ENCODE data around the gene CIB2. TPM values are rescaled to one million over a fixed set of nuclear protein-coding genes. Genes with fewer than 3 reads are reported as not detected.

The CIB2 gene
- total and polyA plus RNA-seq, 9 donors = 1.7 to 12.4 (median 8.8) TPM

DNA sequence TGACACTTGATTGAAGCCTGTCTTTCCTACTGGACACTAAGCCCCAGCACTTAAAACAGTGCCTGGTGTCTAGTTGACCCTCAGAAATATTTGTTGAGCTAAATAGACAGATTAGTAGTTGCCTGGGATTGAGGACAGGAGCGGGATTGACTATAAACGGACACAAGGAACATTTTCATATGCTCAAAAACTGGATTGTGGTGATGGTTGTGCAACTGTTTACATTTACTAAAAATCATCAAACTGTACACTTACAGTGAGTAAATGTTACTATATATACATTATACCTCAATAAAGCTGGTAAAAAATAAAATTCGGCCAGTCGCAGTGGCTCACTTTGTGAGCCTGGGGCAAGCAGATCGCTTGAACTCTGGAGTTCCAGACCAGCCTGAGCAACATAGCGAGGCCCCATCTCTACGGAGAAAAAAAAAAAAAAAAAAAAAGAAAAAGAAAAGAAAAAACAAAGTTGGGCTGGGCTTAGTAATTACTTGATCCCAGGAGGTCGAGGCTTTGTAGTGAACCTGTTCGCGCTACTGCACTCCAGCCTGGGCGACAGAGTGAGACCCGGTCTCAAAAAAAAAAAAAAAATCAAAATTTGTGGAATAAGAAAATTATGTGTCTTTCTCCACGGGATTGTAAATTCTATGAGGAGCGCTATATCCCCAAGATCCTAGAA is 17.3 kb upstream of the CIB2 start:
- no peak for DNase-seq
- no peaks in the 10 kb centered on the region for H3K36me3 ChIP-seq
- WGBS, 3 donors = 10 to 17% (median 15%) methylated on average over 14 of the region's 14 CpGs
- H3K4me1 ChIP-seq (ENCODE audit: insufficient read depth) = no peaks in the 10 kb centered on the region
- intact Hi-C loops (cut with DNase I) = no loop called here
- no peaks in the 10 kb centered on the region for H3K9me3 ChIP-seq
- TF ChIP-seq EP300 (IDR thresholded peaks at IDR 0.05) = no peak
- no peak for TF ChIP-seq POLR2A (IDR thresholded peaks at IDR 0.05)
- TF ChIP-seq, protein P1, sequence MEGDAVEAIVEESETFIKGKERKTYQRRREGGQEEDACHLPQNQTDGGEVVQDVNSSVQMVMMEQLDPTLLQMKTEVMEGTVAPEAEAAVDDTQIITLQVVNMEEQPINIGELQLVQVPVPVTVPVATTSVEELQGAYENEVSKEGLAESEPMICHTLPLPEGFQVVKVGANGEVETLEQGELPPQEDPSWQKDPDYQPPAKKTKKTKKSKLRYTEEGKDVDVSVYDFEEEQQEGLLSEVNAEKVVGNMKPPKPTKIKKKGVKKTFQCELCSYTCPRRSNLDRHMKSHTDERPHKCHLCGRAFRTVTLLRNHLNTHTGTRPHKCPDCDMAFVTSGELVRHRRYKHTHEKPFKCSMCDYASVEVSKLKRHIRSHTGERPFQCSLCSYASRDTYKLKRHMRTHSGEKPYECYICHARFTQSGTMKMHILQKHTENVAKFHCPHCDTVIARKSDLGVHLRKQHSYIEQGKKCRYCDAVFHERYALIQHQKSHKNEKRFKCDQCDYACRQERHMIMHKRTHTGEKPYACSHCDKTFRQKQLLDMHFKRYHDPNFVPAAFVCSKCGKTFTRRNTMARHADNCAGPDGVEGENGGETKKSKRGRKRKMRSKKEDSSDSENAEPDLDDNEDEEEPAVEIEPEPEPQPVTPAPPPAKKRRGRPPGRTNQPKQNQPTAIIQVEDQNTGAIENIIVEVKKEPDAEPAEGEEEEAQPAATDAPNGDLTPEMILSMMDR (IDR thresholded peaks at IDR 0.05) = no peak
- H3K4me3 ChIP-seq = peak overlapping the region; percentile 59
- H3K27ac ChIP-seq = no peak overlapping the region
- H3K27me3 ChIP-seq = no peaks in the 10 kb centered on the region

- Histone ChIP-seq H3K4me1 (ENCODE audit: insufficient read depth) (no peaks in the 10 kb centered on the region), H3K27me3 (no peaks in the 10 kb centered on the region), H3K27ac (no peak overlapping the region), H3K4me3 (no peak overlapping the region), H3K9me3 (no peaks in the 10 kb centered on the region), H3K36me3 (no peaks in the 10 kb centered on the region)
- DNase-seq = no peak
- intact Hi-C loops (cut with DNase I) = no loop called here
- WGBS, 3 donors = 86 to 89% (median 88%) methylated on average over 6 of the region's 6 CpGs
- TF ChIP-seq EP300 (IDR thresholded peaks at IDR 0.05) = no peak
- no peak for TF ChIP-seq POLR2A (IDR thresholded peaks at IDR 0.05)
- TF ChIP-seq, protein P1 (IDR thresholded peaks at IDR 0.05) = no peak
Measured at GRCh38 chr15:78147566-78147965, 16.3 kb upstream of the CIB2 start.

GRCh38 chr15:78146425-78147154 is 15.3 kb upstream of the CIB2 start:
- 86 to 89% (median 88%) methylated on average over 4 of the region's 4 CpGs for whole genome bisulfite sequencing, 3 donors
- Histone ChIP-seq H3K27ac (no peak overlapping the region), H3K4me3 (no peak overlapping the region), H3K36me3 (no peaks in the 10 kb centered on the region), H3K4me1 (ENCODE audit: insufficient read depth) (no peaks in the 10 kb centered on the region), H3K27me3 (no peaks in the 10 kb centered on the region), H3K9me3 (no peaks in the 10 kb centered on the region)
- TF ChIP-seq, protein P1 (IDR thresholded peaks at IDR 0.05) = no peak
- TF ChIP-seq EP300 (IDR thresholded peaks at IDR 0.05) (no peak), POLR2A (IDR thresholded peaks at IDR 0.05) (no peak)
- no peak for DNase-seq
- intact Hi-C loops (cut with DNase I) = no loop called here

- no peak overlapping the region for H3K27ac ChIP-seq
- no peaks in the 10 kb centered on the region for H3K9me3 ChIP-seq
- TF ChIP-seq POLR2A (IDR thresholded peaks at IDR 0.05) = no peak
- no peak for TF ChIP-seq EP300 (IDR thresholded peaks at IDR 0.05)
- TF ChIP-seq, protein P1 (IDR thresholded peaks at IDR 0.05) = no peak
- no peaks in the 10 kb centered on the region for H3K27me3 ChIP-seq
- no peaks in the 10 kb centered on the region for H3K4me1 ChIP-seq (ENCODE audit: insufficient read depth)
- DNase-seq = no peak
- no peak overlapping the region for H3K4me3 ChIP-seq
- WGBS, 3 donors = 78 to 84% (median 82%) methylated on average over 3 of the region's 3 CpGs
- intact Hi-C loops (cut with DNase I) = no loop called here
- H3K36me3 ChIP-seq = no peaks in the 10 kb centered on the region
Measured at GRCh38 chr15:78142332-78142731, 11.1 kb upstream of the CIB2 start.
